Aorta (tissue), 5 donors: ENCODE data around the gene TOMT. TPM values are rescaled to one million over a fixed set of nuclear protein-coding genes. Genes with fewer than 3 reads are reported as not detected.
A peak's percentile ranks its signal among the peaks of the same experiment; 100 is the strongest.

Source experiments
- ATAC-seq: fragments of 200-7000 bp; cut with Tn5 transposase; one replicate; pipeline ENCODE4 v1.9.1; 2022; ENCODE audit warnings: moderate library complexity; ENCODE audit not compliant: low FRiP score
- DNase-seq, 2 donors: peaks; one replicate each; pipeline ENCODE4 v3.0.0-alpha.2; 2020
- H3K27ac ChIP-seq, 2 donors: one replicate each; pipeline ENCODE4 v1.5.1; 2013; ENCODE audit warnings: low read length in 2 of 2, mild to moderate bottlenecking in 2 of 2, moderate library complexity in 2 of 2, control low read depth in 1 of 2, inconsistent platforms in 1 of 2, low read depth in 1 of 2
- H3K27me3 ChIP-seq, 2 donors: one replicate each; pipeline ENCODE4 v1.6.1; 2013; ENCODE audit warnings: control low read depth in 1 of 2, low read length in 1 of 2, mild to moderate bottlenecking in 1 of 2, moderate library complexity in 1 of 2; ENCODE audit not compliant: insufficient read depth in 2 of 2, control insufficient read depth in 1 of 2
- H3K36me3 ChIP-seq, 2 donors: one replicate each; pipeline ENCODE4 v1.6.1; 2013; ENCODE audit warnings: control low read depth in 1 of 2, low read length in 1 of 2, mild to moderate bottlenecking in 1 of 2; ENCODE audit not compliant: insufficient read depth in 2 of 2, control insufficient read depth in 1 of 2
- H3K4me1 ChIP-seq, 2 donors: one replicate each; pipeline ENCODE4 v1.6.1; 2013; ENCODE audit warnings: low read length in 2 of 2, control low read depth in 1 of 2, mild to moderate bottlenecking in 1 of 2, moderate library complexity in 1 of 2; ENCODE audit not compliant: insufficient read depth in 2 of 2, control insufficient read depth in 1 of 2
- H3K4me3 ChIP-seq, 2 donors: one replicate each; pipeline ENCODE4 v1.5.1; 2013; ENCODE audit warnings: low read length in 2 of 2, control low read depth in 1 of 2, mild to moderate bottlenecking in 1 of 2
- H3K9me3 ChIP-seq: one replicate; pipeline ENCODE4 v1.6.1; 2013; ENCODE audit warnings: mild to moderate bottlenecking, low read length; ENCODE audit not compliant: control insufficient read depth
- WGBS, 2 donors: extraction: QIAGEN DNeasy Blood & Tissue Kit; methylation state at CpG; one replicate each; pipeline ENCODE4 v1.1.7; 2013; 5-methylcytosine and 5-hydroxymethylcytosine counted together
- intact Hi-C, 2 donors: fragments of 100-400 bp; cut with DNase I; formaldehyde crosslinking; loops; one replicate each; pipeline versions ENCODE4 v1.14.2 to v1.15.0; 2022
- polyA plus RNA-seq, 2 donors: library from polyadenylated mRNA; stranded (reverse); fragments of 200-250 nt; gene quantifications; one replicate each; pipeline ENCODE4 v1.2.3, GENCODE V29; 2013
- total RNA-seq, 2 donors: library from RNA; stranded (reverse); fragmentation: NEBNext Ultra II Directional; extraction: Animal tissue kit (Norgen Biotek cat#: 25700); gene quantifications; one replicate each; pipeline ENCODE4 v1.2.1, GENCODE V29; 2021
- donor health status: healthy with polysubstance abuse.
- donor health status: Bipolar disorder and iron deficiency.
- donor health status: DM: no; HTN: no; CAD: no.
- donor health status: DM: no; HTN: no; CAD: no.
- donor health status: DM: yes; HTN: yes; CAD: no.

The TOMT gene
- total and polyA plus RNA-seq, 4 donors: not detected

- H3K4me3 ChIP-seq: no peak overlapping the region
- peak overlapping the region in 1 of 2 donors; percentile 73 for H3K27ac ChIP-seq
- no peaks in the 10 kb centered on the region for H3K9me3 ChIP-seq
- ATAC-seq: no peak
- no peaks in the 10 kb centered on the region for H3K27me3 ChIP-seq
- H3K4me1 ChIP-seq: no peaks in the 10 kb centered on the region
- intact Hi-C loops: loop anchor here (1.0 to 10.0 kb wide), 3 partner anchors 10 to 184 kb away; partner anchors contain the start of genes LAMTOR1 (in 1 of the 2), RNF121 (in 1 of the 2) and XNDC1N (in 1 of the 2)
- 65% methylated on average over 9 of the region's 9 CpGs for WGBS, 2 donors
- H3K36me3 ChIP-seq: no peaks in the 10 kb centered on the region
- no peak for DNase-seq
Measured at GRCh38 chr11:72112978-72113808, 7.5 kb downstream of the TOMT start.

- no peak overlapping the region for H3K27ac ChIP-seq
- intact Hi-C loops: loop anchor here in 1 of 2 donors (10.0 kb wide), 1 partner anchor 120 kb away; no protein-coding TSS in a partner anchor
- ATAC-seq: no peak
- no peaks in the 10 kb centered on the region for H3K27me3 ChIP-seq
- WGBS, 2 donors: 97 to 100% methylated on average over 1 of the region's 1 CpG
- no peaks in the 10 kb centered on the region for H3K36me3 ChIP-seq
- H3K4me3 ChIP-seq: no peak overlapping the region
- no peaks in the 10 kb centered on the region for H3K9me3 ChIP-seq
- no peak for DNase-seq
- no peaks in the 10 kb centered on the region for H3K4me1 ChIP-seq
Measured at GRCh38 chr11:72114570-72114969, 8.8 kb downstream of the TOMT start.

- ATAC-seq (no peak), DNase-seq (no peak)
- no peak overlapping the region for H3K27ac ChIP-seq
- H3K4me1 ChIP-seq: no peaks in the 10 kb centered on the region
- no peaks in the 10 kb centered on the region for H3K27me3 ChIP-seq
- 91 to 93% methylated on average over 6 of the region's 6 CpGs for WGBS, 2 donors
- H3K4me3 ChIP-seq: no peak overlapping the region
- intact Hi-C loops: loop anchor here in 1 of 2 donors (10.0 kb wide), 1 partner anchor 119 kb away; no protein-coding TSS in a partner anchor
- H3K9me3 ChIP-seq: no peaks in the 10 kb centered on the region
- no peaks in the 10 kb centered on the region for H3K36me3 ChIP-seq
Measured at GRCh38 chr11:72116019-72116755, 10.5 kb downstream of the TOMT start.

GRCh38 chr11:72119198-72119597 is 13.5 kb downstream of the TOMT start:
- ATAC-seq (no peak), DNase-seq (no peak)
- no peak overlapping the region for H3K27ac ChIP-seq
- H3K9me3 ChIP-seq: no peaks in the 10 kb centered on the region
- intact Hi-C loops: loop anchor here in 1 of 2 donors (10.0 kb wide), 1 partner anchor 116 kb away; no protein-coding TSS in a partner anchor
- H3K4me1 ChIP-seq: no peaks in the 10 kb centered on the region
- H3K27me3 ChIP-seq: peaks cover 0 to 2% of the 10 kb centered on the region in 2 donors
- H3K36me3 ChIP-seq: no peaks in the 10 kb centered on the region
- H3K4me3 ChIP-seq: no peak overlapping the region
- whole genome bisulfite sequencing, 2 donors: 76 to 79% methylated on average over 6 of the region's 6 CpGs

GRCh38 chr11:72120930-72121329 is 15.2 kb downstream of the TOMT start:
- DNase-seq (no peak), ATAC-seq (no peak)
- intact Hi-C loops: no loop called here

GRCh38 chr11:72122607-72123006 is 16.9 kb downstream of the TOMT start:
- intact Hi-C loops: no loop called here
- Histone ChIP-seq H3K4me3 (no peak overlapping the region), H3K36me3 (no peaks in the 10 kb centered on the region), H3K9me3 (no peaks in the 10 kb centered on the region), H3K27ac (no peak overlapping the region), H3K27me3 (peaks cover 0 to 2% of the 10 kb centered on the region in 2 donors), H3K4me1 (no peaks in the 10 kb centered on the region)
- DNase-seq: no peak
- no peak for ATAC-seq
- 80 to 91% methylated on average over 1 of the region's 1 CpG for WGBS, 2 donors

More at GRCh38 chr11:72120930-72121329, 15.2 kb downstream of the TOMT start:
- 68 to 83% methylated on average over 2 of the region's 2 CpGs for WGBS, 2 donors
- Histone ChIP-seq H3K36me3 (no peaks in the 10 kb centered on the region), H3K9me3 (no peaks in the 10 kb centered on the region), H3K4me3 (no peak overlapping the region), H3K27me3 (peaks cover 0 to 2% of the 10 kb centered on the region in 2 donors), H3K27ac (no peak overlapping the region), H3K4me1 (no peaks in the 10 kb centered on the region)

- Histone ChIP-seq H3K36me3 (no peaks in the 10 kb centered on the region), H3K4me1 (no peaks in the 10 kb centered on the region), H3K9me3 (no peaks in the 10 kb centered on the region), H3K4me3 (no peak overlapping the region), H3K27me3 (peaks cover 0 to 2% of the 10 kb centered on the region in 2 donors), H3K27ac (no peak overlapping the region)
- no peak for ATAC-seq
- WGBS, 2 donors: 57 to 64% methylated on average over 3 of the region's 3 CpGs
- DNase-seq: no peak
- intact Hi-C loops: no loop called here
Measured at GRCh38 chr11:72123117-72123653, 17.5 kb downstream of the TOMT start.

- Histone ChIP-seq H3K4me3 (no peak overlapping the region), H3K4me1 (no peaks in the 10 kb centered on the region), H3K9me3 (no peaks in the 10 kb centered on the region), H3K36me3 (no peaks in the 10 kb centered on the region), H3K27ac (no peak overlapping the region), H3K27me3 (peaks cover 0 to 2% of the 10 kb centered on the region in 2 donors)
- DNase-seq: no peak
- ATAC-seq: no peak
- intact Hi-C loops: no loop called here
- 54 to 58% methylated on average over 6 of the region's 6 CpGs for WGBS, 2 donors
Measured at GRCh38 chr11:72124046-72124445, 18.3 kb downstream of the TOMT start.
